HEK293 (cell line): Measurements from ENCODE around the gene NAV2.

ENCODE experiments used
- CTCF ChIA-PET: fragments of 350-600 bp; formaldehyde crosslinking; extraction: SDS; loops from one replicate; lab custom pipeline; 2021; ENCODE audit warnings: antibody characterized with exemption; lab: Yijun Ruan, JAX
- POLR2A ChIA-PET: fragments of 300-600 bp; formaldehyde crosslinking; extraction: SDS; loops from one replicate; lab custom pipeline; 2020; ENCODE audit warnings: antibody characterized with exemption, inconsistent platforms; lab: Yijun Ruan, JAX
- H3K27ac ChIP-seq: fragments of 200-500 bp; sonication (Bioruptor generic); 2 replicates; pipeline ENCODE4 v1.5.1; 2014; ENCODE audit warnings: low read depth, low read length, control low read depth, inconsistent platforms; ENCODE audit errors: extremely low read depth
- H3K36me3 ChIP-seq, 2 experiments: fragments of 200-500 bp in 1 of 2; sonication (Bioruptor generic) in 1 of 2; 1 replicate in 1 of 2; 2 replicates in 1 of 2; pipeline ENCODE4 v1.5.1; 2014 to 2017; ENCODE audit warnings: inconsistent platforms in 2 of 2, low read length in 2 of 2; ENCODE audit not compliant: control insufficient read depth in 2 of 2, insufficient read depth in 1 of 2
- H3K4me1 ChIP-seq: fragments of 200-500 bp; sonication (Bioruptor generic); 2 replicates; pipeline ENCODE4 v1.5.1; 2014; ENCODE audit warnings: mild to moderate bottlenecking, low read length, inconsistent platforms; ENCODE audit not compliant: control insufficient read depth, insufficient read depth
- H3K4me3 ChIP-seq: 2 replicates; pipeline ENCODE4 v1.5.1; 2011; ENCODE audit warnings: low read depth, mild to moderate bottlenecking, control low read depth, low read length, moderate library complexity
- H3K9me3 ChIP-seq: fragments of 200-500 bp; sonication (Bioruptor generic); 2 replicates; pipeline ENCODE4 v1.5.1; 2014; ENCODE audit warnings: low read depth, low read length, inconsistent platforms; ENCODE audit not compliant: control insufficient read depth, insufficient read depth
- KLF17 ChIP-seq: fragments of 450-650 bp; formaldehyde crosslinking; IDR thresholded peaks from 2 replicates; pipeline ENCODE4 v1.5.1; 2016; ENCODE audit warnings: missing biosample characterization, missing genetic modification characterization
- KLF9 ChIP-seq: fragments of 450-650 bp; formaldehyde crosslinking; IDR thresholded peaks from 2 replicates; pipeline ENCODE4 v1.5.1; 2016; ENCODE audit warnings: missing biosample characterization, missing genetic modification characterization, low read depth
- ZFP3 ChIP-seq: fragments of 450-650 bp; formaldehyde crosslinking; IDR thresholded peaks from 2 replicates; pipeline ENCODE4 v1.5.1; 2016; ENCODE audit warnings: low read depth, missing biosample characterization, missing genetic modification characterization
- ZNF114 ChIP-seq: fragments of 450-650 bp; formaldehyde crosslinking; IDR thresholded peaks from 2 replicates; pipeline ENCODE4 v1.5.0; 2017; ENCODE audit warnings: missing biosample characterization, missing genetic modification characterization
- ZNF26 ChIP-seq: fragments of 450-650 bp; formaldehyde crosslinking; IDR thresholded peaks from 2 replicates; pipeline ENCODE4 v1.5.1; 2016; ENCODE audit warnings: missing biosample characterization, missing genetic modification characterization
- ZNF404 ChIP-seq: fragments of 450-650 bp; formaldehyde crosslinking; IDR thresholded peaks from 2 replicates; pipeline ENCODE4 v1.5.1; 2017; ENCODE audit warnings: missing biosample characterization, missing genetic modification characterization
- ZNF426 ChIP-seq: fragments of 450-650 bp; formaldehyde crosslinking; IDR thresholded peaks from 2 replicates; pipeline ENCODE4 v1.5.1; 2017; ENCODE audit warnings: missing biosample characterization, missing genetic modification characterization, mild to moderate bottlenecking, inconsistent platforms, moderate library complexity
- ZNF48 ChIP-seq: fragments of 450-650 bp; formaldehyde crosslinking; IDR thresholded peaks from 2 replicates; pipeline ENCODE4 v1.5.1; 2016; ENCODE audit warnings: missing biosample characterization, missing genetic modification characterization
- ZNF514 ChIP-seq: fragments of 450-650 bp; formaldehyde crosslinking; IDR thresholded peaks from 2 replicates; pipeline ENCODE4 v1.5.1; 2016; ENCODE audit warnings: missing biosample characterization, missing genetic modification characterization
- ZNF610 ChIP-seq: fragments of 450-650 bp; formaldehyde crosslinking; IDR thresholded peaks from 2 replicates; pipeline ENCODE4 v1.5.1; 2016; ENCODE audit warnings: missing biosample characterization, missing genetic modification characterization, borderline replicate concordance
- ZNF747 ChIP-seq: fragments of 450-650 bp; formaldehyde crosslinking; IDR thresholded peaks from 2 replicates; pipeline ENCODE4 v1.5.1; 2016; ENCODE audit warnings: missing biosample characterization, missing genetic modification characterization
- TF ChIP-seq, protein P1 (sequence below): fragments of 450-650 bp; formaldehyde crosslinking; IDR thresholded peaks from 2 replicates; pipeline ENCODE4 v1.5.1; 2016; ENCODE audit warnings: missing biosample characterization, missing genetic modification characterization, low read depth
- TF ChIP-seq, protein P2 (sequence below): fragments of 450-650 bp; formaldehyde crosslinking; IDR thresholded peaks from 2 replicates; pipeline ENCODE4 v1.5.1; 2017; ENCODE audit warnings: missing biosample characterization, missing genetic modification characterization
- TF ChIP-seq, protein P3 (sequence below): fragments of 450-650 bp; formaldehyde crosslinking; IDR thresholded peaks from 2 replicates; pipeline ENCODE4 v1.5.1; 2016; ENCODE audit warnings: missing biosample characterization, missing genetic modification characterization

The NAV2 gene

GRCh38 chr11:19954899-19955298 lies 242.3 kb downstream of the NAV2 start (continued):
- TF ChIP-seq, protein P1, sequence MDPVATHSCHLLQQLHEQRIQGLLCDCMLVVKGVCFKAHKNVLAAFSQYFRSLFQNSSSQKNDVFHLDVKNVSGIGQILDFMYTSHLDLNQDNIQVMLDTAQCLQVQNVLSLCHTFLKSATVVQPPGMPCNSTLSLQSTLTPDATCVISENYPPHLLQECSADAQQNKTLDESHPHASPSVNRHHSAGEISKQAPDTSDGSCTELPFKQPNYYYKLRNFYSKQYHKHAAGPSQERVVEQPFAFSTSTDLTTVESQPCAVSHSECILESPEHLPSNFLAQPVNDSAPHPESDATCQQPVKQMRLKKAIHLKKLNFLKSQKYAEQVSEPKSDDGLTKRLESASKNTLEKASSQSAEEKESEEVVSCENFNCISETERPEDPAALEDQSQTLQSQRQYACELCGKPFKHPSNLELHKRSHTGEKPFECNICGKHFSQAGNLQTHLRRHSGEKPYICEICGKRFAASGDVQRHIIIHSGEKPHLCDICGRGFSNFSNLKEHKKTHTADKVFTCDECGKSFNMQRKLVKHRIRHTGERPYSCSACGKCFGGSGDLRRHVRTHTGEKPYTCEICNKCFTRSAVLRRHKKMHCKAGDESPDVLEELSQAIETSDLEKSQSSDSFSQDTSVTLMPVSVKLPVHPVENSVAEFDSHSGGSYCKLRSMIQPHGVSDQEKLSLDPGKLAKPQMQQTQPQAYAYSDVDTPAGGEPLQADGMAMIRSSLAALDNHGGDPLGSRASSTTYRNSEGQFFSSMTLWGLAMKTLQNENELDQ (tag by site-specific recombination), result no peak
- no peak for TF ChIP-seq KLF9 (tag by site-specific recombination)
- TF ChIP-seq, protein P2, sequence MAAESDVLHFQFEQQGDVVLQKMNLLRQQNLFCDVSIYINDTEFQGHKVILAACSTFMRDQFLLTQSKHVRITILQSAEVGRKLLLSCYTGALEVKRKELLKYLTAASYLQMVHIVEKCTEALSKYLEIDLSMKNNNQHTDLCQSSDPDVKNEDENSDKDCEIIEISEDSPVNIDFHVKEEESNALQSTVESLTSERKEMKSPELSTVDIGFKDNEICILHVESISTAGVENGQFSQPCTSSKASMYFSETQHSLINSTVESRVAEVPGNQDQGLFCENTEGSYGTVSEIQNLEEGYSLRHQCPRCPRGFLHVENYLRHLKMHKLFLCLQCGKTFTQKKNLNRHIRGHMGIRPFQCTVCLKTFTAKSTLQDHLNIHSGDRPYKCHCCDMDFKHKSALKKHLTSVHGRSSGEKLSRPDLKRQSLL, result no peak
- no peak for TF ChIP-seq ZNF747 (tag by site-specific recombination)
- TF ChIP-seq ZNF426 (tag by site-specific recombination), result no peak
- no peak for TF ChIP-seq ZNF48 (tag by site-specific recombination)

DNA sequence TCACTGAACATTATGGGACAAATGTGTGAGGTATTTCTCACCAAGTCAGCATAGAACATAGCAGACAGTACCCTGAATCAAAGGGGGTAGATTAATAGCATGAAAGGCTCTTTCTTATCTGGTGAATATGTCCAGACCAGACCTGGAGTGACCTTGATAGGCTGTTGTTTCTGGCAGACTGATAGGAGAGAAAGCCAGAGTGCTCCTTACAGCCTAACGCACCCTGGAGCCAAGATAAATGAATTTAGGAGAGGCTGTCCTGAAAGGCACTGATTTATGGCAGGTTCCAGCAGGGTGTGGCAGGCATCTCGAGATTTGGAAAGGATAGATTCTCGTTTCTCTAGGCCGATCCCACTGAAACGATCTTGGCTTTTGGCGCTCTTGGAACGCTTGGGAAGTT lies 243.0 kb downstream of the NAV2 start:
- POLR2A ChIA-PET, result no interaction called here
- TF ChIP-seq ZFP3 (tag by site-specific recombination) (no peak), ZNF26 (tag by site-specific recombination) (no peak), ZNF114 (no peak), KLF17 (tag by site-specific recombination) (no peak), ZNF610 (tag by site-specific recombination) (no peak), ZNF404 (tag by site-specific recombination) (no peak), ZNF514 (tag by site-specific recombination) (no peak)
- TF ChIP-seq, protein P3, sequence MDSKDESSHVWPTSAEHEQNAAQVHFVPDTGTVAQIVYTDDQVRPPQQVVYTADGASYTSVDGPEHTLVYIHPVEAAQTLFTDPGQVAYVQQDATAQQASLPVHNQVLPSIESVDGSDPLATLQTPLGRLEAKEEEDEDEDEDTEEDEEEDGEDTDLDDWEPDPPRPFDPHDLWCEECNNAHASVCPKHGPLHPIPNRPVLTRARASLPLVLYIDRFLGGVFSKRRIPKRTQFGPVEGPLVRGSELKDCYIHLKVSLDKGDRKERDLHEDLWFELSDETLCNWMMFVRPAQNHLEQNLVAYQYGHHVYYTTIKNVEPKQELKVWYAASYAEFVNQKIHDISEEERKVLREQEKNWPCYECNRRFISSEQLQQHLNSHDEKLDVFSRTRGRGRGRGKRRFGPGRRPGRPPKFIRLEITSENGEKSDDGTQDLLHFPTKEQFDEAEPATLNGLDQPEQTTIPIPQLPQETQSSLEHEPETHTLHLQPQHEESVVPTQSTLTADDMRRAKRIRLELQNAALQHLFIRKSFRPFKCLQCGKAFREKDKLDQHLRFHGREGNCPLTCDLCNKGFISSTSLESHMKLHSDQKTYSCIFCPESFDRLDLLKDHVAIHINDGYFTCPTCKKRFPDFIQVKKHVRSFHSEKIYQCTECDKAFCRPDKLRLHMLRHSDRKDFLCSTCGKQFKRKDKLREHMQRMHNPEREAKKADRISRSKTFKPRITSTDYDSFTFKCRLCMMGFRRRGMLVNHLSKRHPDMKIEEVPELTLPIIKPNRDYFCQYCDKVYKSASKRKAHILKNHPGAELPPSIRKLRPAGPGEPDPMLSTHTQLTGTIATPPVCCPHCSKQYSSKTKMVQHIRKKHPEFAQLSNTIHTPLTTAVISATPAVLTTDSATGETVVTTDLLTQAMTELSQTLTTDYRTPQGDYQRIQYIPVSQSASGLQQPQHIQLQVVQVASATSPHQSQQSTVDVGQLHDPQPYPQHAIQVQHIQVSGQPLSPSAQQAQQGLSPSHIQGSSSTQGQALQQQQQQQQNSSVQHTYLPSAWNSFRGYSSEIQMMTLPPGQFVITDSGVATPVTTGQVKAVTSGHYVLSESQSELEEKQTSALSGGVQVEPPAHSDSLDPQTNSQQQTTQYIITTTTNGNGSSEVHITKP (tag by site-specific recombination), result no peak
- no peak overlapping the region for H3K4me3 ChIP-seq
- no peak overlapping the region for H3K27ac ChIP-seq
- no peaks in the 10 kb centered on the region for H3K9me3 ChIP-seq
- no peaks in the 10 kb centered on the region for H3K36me3 ChIP-seq
- H3K4me1 ChIP-seq, result peaks cover 12% of the 10 kb centered on the region
- CTCF ChIA-PET, result interaction anchor here (0.7 to 1.3 kb wide), 2 partner anchors 25 to 45 kb away, joined by 3 to 5 read pairs; no protein-coding TSS in a partner anchor
